GM19043 (cell line): Measurements from ENCODE around the gene GPR32.
"Not testable (repeated sequence)": the region's sequence is repeated elsewhere in the genome, so short reads cannot be mapped to it uniquely, and the experiment has no call there.

Experiments used
- ATAC-seq: cut with Tn5 transposase; IDR thresholded peaks from one replicate; pipeline ENCODE4 v1.9.1; 2021; ENCODE audit warnings: low read depth; ENCODE audit not compliant: unreplicated experiment

The GPR32 gene

DNA sequence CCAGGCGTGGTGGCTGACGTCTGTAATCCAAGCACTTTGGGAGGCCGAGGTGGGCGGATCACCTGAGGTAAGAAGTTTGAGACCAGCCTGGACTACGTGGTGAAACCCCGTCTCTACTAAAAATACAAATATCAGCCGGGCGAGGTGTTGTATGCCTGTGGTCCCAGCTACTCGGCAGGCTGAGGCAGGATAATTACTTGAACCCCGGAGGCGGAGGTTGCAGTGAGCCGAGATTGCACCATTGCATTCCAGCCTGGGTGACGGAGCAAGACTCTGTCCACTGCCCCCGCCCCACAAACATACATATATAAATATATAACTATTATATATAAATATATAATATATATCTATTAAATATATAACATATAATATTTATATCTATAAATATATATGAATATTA is 23.1 kb upstream of the GPR32 start:
- not testable (repeated sequence) for ATAC-seq

DNA sequence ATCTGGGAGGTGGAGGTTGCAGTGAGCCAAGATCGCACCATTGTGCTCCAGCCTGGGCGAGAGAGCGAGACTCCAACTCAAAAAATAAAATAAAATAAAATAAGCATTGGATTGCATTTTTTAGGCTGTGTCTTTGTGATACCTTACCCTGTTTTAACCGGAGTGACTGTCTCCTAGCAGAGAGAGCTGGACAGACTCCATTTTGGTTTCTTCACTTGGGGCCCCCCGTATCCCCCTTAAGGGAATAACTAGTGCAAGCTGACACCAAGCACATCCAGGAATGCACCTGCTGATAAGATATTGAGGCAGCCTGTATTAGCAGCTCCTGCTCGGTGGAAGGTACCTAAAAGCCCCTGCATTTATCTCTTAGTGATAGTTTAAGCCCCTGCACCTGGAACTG is 20.8 kb upstream of the GPR32 start:
- no peak for ATAC-seq

DNA sequence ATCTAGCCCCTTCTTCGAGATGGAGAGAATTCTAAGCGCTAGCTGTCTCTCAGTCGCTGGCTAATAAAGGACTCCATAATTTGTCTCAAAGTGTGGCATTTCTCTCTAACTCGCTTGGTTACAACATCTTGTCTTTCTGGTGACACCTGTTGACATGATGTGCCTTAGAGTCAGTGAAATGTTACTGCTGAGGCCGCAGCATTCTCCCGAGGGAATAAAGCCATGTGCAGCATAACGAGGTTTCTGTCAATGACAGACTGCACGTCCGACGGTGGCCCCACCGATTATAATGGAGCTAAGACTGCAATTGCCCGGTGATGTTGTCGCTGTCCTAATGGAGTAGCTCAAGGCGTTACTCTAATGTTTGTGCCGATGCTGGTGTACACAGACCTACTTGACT is 20.3 kb upstream of the GPR32 start:
- ATAC-seq: no peak

DNA sequence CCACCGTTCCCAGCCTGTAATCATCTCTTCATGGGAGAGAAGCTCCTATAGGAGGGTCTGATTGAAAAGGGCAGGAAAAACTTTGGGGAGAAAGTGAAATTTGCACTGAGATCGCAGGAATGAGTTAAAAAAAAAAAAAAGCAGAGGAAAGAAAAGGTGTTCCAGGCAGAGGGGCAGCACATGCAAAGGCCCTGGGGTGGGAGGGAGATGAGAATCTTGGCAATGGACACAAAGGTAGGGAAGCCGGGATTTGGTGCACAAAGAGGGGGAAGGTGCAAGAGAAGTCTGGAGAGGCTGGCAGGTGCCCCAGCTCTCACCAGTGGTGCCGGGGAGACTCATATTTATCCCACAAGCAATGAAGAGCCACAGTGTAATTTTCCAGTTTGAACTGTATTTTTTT is 16.4 kb upstream of the GPR32 start:
- no peak for ATAC-seq

DNA sequence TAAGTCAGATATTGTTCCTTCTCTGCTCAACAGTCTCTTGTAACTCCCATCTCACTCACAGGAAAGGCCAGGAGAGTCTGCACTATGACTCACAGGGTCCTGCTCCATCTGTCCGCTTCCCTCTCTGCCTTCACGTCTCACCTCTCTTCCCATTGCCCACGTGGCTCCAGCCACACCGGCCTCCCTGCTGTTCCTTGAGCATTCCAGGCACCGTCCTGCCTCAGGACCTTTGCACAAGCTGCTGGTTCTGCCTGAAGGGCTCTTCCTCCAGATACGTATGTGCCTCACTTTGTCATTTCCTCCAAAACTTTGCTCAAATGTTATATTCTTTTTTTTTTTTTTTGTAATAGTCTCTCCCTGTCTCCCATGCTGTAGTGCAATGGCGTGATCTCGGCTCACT is 14.0 kb upstream of the GPR32 start:
- ATAC-seq: not testable (repeated sequence)

DNA sequence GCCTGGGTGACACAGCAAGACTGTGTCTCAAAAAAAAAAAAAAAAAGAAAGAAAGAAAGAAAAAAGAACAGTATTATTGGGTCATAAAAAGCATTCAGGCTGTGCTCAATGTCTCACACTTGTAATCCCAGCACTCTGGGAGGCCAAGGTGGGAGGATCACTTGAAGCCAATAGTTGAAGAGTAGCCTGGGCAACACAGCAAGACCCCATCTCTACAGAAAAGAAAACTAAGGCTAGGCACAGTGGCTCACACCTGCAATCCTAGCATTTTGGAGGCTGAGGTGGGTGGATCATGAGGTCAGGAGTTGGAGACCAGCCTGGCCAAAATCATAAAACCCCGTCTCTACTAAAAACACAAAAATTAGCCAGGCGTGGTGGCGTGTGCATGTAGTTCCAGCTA is 12.6 kb upstream of the GPR32 start:
- not testable (repeated sequence) for ATAC-seq

DNA sequence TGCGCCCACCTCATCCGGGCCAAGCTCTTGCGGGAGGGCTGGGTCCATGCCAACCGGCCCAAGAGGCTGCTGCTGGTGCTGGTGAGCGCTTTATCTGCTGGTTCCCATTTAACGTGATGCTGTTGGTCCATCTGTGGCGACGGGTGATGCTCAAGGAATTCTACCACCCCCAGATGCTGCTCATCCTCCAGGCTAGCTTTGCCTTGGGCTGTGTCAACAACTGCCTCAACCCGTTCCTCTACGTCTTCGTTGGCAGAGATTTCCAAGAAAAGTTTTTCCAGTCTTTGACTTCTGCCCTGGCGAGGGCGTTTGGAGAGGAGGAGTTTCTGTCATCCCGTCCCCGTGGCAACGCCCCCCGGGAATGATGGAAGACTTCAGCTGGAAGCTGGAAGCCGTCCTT is 11.2 kb upstream of the GPR32 start:
- ATAC-seq: not testable (repeated sequence)

DNA sequence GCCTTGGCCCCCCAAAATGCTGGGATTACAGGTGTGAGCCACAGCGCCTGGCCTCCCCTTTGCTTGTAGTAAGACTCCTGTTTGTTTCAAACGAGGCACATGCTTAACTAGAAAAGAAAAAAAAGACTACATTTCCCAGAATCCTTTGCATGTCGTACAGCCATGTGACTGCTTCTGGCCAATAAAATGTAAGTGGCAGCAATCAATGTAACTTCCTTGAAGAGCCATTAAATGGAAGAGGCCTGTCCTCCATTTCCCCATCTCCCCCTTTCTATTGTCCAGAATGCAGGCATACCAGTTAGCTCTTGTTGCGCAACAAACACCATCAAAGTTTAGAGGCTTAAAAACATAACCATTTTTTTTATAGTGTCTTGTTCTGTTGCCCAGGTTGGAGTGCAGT is 10.4 kb upstream of the GPR32 start:
- no peak for ATAC-seq

DNA sequence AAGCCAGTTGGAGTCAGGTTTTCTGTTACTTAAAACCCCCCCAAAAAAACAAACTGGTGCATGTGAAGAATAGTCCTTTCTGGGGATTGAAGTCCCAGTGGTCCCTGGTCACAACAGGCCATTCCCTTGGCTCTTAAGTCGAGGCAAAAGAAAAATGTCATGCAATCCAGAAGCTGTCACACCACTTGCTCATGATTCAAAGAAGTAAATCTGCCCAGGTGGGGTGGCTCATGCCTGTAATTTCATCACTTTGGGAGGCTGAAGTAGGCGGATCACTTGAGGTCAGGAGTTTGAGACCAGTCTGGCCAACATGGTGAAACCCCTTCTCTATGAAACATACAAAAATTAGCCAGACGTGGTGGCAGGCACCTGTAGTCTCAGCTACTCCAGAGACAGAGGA is 8.8 kb upstream of the GPR32 start:
- ATAC-seq: not testable (repeated sequence)

DNA sequence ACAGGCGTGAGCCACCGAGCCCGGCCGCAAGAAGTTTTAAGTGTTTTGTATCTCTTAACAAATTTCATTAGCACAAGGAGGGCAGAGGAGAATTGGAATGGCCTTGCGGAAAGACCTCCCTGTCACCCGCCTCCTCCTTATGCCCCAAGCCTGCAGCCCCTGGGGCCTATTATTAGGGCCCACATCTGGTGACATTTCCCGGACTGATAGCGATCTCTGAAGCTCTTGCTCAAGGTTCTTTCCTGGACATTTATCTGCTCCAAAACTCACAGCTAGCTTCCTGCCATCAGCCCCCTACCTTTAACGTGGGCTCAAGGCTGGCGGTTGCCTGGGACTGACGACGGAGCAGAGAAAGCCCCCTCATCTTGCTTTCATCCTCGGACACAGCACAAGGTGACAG is 6.7 kb upstream of the GPR32 start:
- ATAC-seq: not testable (repeated sequence)

DNA sequence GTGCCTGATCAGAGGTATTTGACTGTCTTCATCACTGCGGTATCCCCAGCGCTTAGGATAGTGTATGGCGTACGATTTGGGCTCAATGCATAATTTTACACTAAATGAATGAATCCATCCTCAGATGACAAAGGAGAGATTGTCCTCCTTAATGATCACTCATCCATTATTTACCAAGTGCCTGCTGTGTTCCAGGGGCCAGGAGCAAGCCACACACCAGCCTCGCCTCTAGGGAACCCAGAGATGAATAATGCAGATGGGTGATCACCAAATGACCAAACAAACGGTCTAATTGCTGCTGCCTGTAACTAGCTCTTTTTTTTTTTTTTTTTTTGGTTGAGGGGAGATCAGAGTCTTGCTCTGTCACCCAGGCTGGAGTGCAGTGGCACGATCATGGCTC is 5.9 kb upstream of the GPR32 start:
- no peak for ATAC-seq

DNA sequence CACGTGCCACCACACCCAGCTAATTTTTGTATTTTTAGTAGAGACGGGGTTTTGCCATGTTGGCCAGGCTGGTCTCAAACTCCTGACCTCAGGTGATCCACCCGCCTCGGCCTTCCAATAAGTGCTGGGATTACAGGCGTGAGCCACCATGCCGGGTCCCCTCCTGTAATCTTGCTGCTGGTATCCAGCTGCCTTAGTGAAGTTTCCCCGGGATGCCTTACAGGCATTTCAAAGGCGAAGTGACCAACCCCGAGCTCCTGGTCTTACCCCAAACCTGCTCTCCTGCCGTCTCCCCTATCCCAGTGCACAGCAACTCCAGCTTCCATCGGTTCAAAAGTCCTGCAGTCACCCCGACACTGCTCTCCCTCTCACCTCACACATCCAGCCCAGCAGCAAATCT is 3.5 kb upstream of the GPR32 start:
- ATAC-seq: not testable (repeated sequence)

DNA sequence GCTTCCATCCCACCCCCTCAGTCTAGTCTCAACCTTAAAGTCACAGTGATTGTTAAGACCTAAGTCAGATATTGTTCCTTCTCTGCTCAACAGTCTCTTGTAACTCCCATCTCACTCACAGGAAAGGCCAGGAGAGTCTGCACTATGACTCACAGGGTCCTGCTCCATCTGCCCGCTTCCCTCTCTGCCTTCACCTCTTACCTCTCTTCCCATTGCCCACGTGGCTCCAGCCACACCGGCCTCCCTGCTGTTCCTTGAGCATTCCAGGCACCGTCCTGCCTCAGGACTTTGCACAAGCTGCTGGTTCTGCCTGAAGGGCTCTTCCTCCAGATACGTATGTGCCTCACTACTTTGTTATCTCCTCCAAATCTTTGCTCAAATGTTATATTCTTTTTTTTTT is 3.0 kb upstream of the GPR32 start:
- ATAC-seq: not testable (repeated sequence)

DNA sequence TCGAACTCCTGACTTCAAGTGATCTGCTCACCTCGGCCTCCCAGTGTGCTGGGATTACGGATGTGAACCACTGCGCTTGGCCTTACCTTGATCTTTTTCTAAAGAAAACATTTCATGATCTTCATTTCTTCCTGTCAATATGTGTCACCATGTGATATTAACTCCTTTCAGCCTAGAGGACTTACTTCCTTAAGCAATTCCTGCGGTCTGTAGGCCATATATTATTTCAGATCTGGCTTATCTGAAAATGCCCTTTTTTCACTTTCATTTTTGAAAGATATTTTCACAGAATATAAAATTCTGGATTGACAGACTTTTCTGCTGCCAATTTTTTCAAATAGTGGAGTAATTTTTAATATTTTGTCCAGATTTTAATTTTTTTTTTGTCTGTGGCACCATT is 2.0 kb upstream of the GPR32 start:
- no peak for ATAC-seq

DNA sequence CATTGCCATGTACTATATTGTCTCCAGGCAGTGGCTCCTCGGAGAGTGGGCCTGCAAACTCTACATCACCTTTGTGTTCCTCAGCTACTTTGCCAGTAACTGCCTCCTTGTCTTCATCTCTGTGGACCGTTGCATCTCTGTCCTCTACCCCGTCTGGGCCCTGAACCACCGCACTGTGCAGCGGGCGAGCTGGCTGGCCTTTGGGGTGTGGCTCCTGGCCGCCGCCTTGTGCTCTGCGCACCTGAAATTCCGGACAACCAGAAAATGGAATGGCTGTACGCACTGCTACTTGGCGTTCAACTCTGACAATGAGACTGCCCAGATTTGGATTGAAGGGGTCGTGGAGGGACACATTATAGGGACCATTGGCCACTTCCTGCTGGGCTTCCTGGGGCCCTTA is 624 bp downstream of the GPR32 start:
- no peak for ATAC-seq

DNA sequence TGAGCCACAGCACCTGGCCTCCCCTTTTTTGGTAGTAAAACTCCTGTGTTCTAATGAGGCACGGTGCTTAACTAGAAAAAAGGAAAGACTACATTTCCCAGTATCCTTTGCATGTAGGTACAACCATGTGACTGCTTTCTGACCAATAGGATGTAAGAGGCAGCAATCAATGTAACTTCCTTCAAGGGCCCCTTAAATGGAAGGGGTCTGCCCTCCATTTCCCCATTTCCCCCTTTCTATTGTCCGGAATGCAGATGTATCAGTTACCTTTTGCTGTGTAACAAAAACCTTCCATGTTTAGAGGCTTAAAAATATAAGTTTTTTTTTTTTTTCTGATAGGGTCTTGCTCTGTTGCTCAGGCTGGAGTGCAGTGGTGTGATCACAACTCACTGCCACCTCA is 2.2 kb downstream of the GPR32 start:
- ATAC-seq: no peak

DNA sequence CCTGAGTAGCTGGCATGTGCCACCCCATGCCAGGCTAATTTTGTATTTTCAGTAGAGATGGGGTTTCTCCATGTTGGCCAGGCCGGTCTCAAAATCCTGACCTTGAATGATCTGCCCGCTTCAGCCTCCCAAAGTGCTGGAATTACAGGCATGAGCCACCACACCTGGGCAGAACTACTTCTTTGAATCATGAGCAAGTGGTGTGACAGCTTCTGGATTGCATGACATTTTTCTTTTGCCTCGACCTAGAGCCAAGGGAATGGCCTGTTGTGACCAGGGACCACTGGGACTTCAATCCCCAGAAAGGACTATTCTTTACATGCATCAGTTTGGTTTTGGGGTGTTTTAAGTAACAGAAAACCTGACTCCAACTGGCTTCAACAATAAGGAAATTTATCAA is 2.6 kb downstream of the GPR32 start:
- not testable (repeated sequence) for ATAC-seq

DNA sequence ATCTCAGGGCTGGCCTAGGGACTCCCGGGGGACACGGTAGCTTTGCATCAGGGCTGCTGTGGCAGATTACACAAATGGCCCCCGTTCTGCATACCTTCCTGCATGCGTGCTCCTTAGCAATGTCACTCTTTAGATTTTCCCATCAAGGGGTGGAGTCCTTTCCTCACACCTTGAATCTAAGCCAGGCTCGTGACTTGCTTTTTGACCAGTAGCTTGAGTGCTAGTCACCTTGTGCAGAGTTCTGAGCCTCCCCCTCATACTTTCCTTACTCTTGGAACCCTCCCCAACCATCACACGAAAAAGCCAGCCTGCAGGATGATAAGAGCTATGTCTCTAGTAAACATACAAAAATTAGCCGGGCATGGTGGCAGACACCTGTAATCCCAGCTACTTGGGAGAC is 3.2 kb downstream of the GPR32 start:
- not testable (repeated sequence) for ATAC-seq

DNA sequence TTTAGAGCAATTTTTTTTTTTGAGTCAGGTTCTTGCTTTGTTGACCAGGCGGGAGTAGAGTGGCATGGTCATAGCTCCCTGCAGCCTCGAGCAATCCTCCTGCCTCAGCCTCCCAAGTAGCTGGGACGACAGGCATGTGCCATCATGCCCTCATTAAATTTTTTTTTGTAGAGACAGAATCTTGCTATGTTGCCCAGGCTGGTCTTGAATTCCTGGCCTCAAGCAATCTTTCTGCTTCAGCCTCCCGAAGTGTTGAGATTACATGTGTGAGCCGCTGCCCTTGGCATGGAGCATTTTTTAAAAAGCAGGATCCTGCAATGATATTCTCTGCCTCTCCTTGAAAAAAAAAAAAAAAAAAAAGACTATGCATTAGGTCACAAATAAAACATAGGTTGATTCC is 5.9 kb downstream of the GPR32 start:
- ATAC-seq: no peak

DNA sequence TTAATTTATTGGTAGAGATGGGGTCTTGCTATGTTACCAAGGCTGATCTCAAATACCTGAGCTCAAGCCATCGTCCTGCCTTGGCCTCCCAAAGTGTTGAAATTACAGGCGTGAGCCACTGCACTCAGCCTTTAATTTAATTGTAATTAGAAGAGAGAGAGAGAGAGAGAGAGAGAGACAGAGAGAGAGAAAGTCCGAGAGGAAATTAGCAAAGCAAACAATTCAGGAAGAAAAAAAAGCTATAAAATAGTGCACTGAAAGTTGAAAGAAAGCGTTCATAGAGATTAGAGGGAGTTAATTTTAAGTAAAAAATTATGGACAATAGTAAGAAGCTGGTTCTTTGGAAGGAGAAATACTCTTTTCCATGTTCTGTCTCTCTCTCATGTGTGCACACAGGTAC is 7.0 kb downstream of the GPR32 start:
- ATAC-seq: no peak

DNA sequence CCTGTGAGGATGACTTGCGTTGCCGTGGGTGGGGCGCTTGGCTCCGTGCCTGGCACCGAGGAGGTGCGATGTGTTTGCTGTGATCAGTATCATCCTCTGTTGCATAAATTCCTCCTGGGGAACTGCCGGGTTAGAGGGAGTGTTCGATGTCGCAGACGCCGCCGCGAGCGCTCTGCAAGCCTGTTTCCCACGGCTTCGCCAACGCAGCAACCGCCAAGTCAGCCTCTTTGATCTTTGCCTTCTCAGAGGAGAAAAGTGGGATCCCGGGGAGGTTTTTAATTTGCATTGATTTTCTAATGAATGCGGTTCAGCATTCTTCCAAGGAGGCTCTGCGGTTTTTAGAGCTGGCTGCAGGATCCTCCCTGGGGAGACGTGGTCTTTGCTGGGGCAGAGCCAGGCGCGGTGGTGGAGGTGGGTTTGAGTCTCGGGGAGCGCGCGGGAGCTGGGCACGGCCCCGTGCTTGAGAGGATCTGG is 7.6 kb downstream of the GPR32 start:
- no peak for ATAC-seq

DNA sequence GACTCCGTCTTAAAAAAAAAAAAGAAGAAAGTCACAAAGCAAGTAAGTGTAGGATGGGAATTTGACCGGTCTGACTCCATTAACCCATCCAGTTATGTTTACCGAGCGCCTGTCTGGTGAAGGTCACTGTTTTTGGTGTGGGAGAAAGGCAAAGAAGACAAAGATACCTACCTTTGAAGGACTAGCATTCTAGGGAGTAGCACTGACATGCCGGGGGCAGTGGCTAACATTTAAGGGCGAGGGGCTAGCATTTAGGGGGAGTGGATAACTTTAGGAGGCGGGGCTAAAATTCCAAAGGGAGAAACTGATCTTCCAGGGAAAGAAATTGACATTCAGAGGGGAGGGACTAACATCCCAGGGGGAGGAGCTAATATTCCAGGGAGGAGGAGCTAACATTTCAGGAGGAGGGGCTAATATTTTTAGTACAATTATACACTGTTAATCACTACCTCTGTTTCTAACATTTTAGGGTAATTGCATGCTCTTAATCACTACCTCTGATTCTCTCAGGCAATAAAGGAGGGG is 8.7 kb downstream of the GPR32 start:
- no peak for ATAC-seq
